Neuronal stem cell (in vitro differentiated cells): Measurements from ENCODE around the gene ABLIM2.
A peak's percentile ranks its signal among the peaks of the same experiment; 100 is the strongest.

Experiments
- DNase-seq: peaks from one replicate; pipeline ENCODE4 v3.0.0-alpha.2; 2013; ENCODE audit warnings: low spot score
- H2AFZ ChIP-seq: one replicate; pipeline ENCODE4 v1.6.1; 2013; ENCODE audit warnings: mild to moderate bottlenecking, low read length, inconsistent platforms
- H2AK5ac ChIP-seq: 2 replicates; pipeline ENCODE4 v1.6.1; 2013; ENCODE audit warnings: low read depth, mild to moderate bottlenecking, inconsistent platforms, low read length, moderate library complexity, mixed read lengths
- H2BK120ac ChIP-seq: 2 replicates; pipeline ENCODE4 v1.6.1; 2013; ENCODE audit warnings: low read depth, mild to moderate bottlenecking, inconsistent platforms, low read length, moderate library complexity, mixed read lengths
- H2BK12ac ChIP-seq: one replicate; pipeline ENCODE4 v1.6.1; 2013; ENCODE audit warnings: low read length, inconsistent platforms
- H2BK15ac ChIP-seq: 2 replicates; pipeline ENCODE4 v1.6.1; 2013; ENCODE audit warnings: mild to moderate bottlenecking, low read length, inconsistent platforms, mixed read lengths
- H2BK5ac ChIP-seq: one replicate; pipeline ENCODE4 v1.6.1; 2013; ENCODE audit warnings: inconsistent platforms, mild to moderate bottlenecking, low read length, moderate library complexity
- H3K14ac ChIP-seq: one replicate; pipeline ENCODE4 v1.6.1; 2013; ENCODE audit warnings: low read length, inconsistent platforms
- H3K18ac ChIP-seq: 2 replicates; pipeline ENCODE4 v1.6.1; 2013; ENCODE audit warnings: low read length, inconsistent platforms
- H3K23ac ChIP-seq: 2 replicates; pipeline ENCODE4 v1.6.1; 2013; ENCODE audit warnings: low read depth, mild to moderate bottlenecking, mixed read lengths, low read length, inconsistent platforms; ENCODE audit not compliant: poor library complexity
- H3K27ac ChIP-seq: replicated peaks from 3 replicates; pipeline ENCODE4 v1.5.1; 2013; ENCODE audit warnings: low read length, inconsistent platforms
- H3K27me3 ChIP-seq, 3 experiments: 2 replicates each; pipeline ENCODE4 v1.6.1; 2013; ENCODE audit warnings: low read length in 3 of 3, mild to moderate bottlenecking in 2 of 3, inconsistent platforms in 1 of 3, low read depth in 1 of 3, mixed read lengths in 1 of 3, moderate library complexity in 1 of 3; ENCODE audit not compliant: control insufficient read depth in 3 of 3, insufficient read depth in 3 of 3
- H3K36me3 ChIP-seq, 2 donors: replicated peaks in 1 of 2; 2 replicates each; pipeline ENCODE4 v1.6.1; 2013; ENCODE audit warnings: low read length in 2 of 2; ENCODE audit not compliant: control insufficient read depth in 2 of 2, insufficient read depth in 2 of 2
- H3K4ac ChIP-seq: 2 replicates; pipeline ENCODE4 v1.6.1; 2013; ENCODE audit warnings: inconsistent platforms, mild to moderate bottlenecking, low read length, moderate library complexity
- H3K4me1 ChIP-seq, 2 donors: 1 replicate in 1 of 2; 2 replicates in 1 of 2; pipeline ENCODE4 v1.6.1; 2013; ENCODE audit warnings: low read length in 2 of 2, low read depth in 1 of 2; ENCODE audit not compliant: control insufficient read depth in 2 of 2, insufficient read depth in 1 of 2
- H3K4me2 ChIP-seq: one replicate; pipeline ENCODE4 v1.6.1; 2013; ENCODE audit warnings: mild to moderate bottlenecking, low read length, inconsistent platforms; ENCODE audit not compliant: insufficient read depth, poor library complexity, severe bottlenecking
- H3K4me3 ChIP-seq, 2 donors: 2 replicates each; pipeline ENCODE4 v1.5.1; 2013; ENCODE audit warnings: low read length in 2 of 2, mild to moderate bottlenecking in 2 of 2, inconsistent platforms in 1 of 2, moderate library complexity in 1 of 2
- H3K79me1 ChIP-seq: one replicate; pipeline ENCODE4 v1.6.1; 2013; ENCODE audit warnings: low read depth, mild to moderate bottlenecking, inconsistent platforms, low read length, moderate library complexity
- H3K9ac ChIP-seq: one replicate; pipeline ENCODE4 v1.6.1; 2013; ENCODE audit warnings: mild to moderate bottlenecking, low read depth, low read length, inconsistent platforms; ENCODE audit not compliant: poor library complexity
- H3K9me3 ChIP-seq, 2 donors: replicated peaks in 1 of 2; 2 replicates each; pipeline versions ENCODE3 to v1.6.1; 2013; ENCODE audit warnings: low read length in 2 of 2, mild to moderate bottlenecking in 2 of 2, inconsistent platforms in 1 of 2, low read depth in 1 of 2, mixed read lengths in 1 of 2, moderate library complexity in 1 of 2; ENCODE audit not compliant: control insufficient read depth in 2 of 2, insufficient read depth in 1 of 2
- H4K8ac ChIP-seq: one replicate; pipeline ENCODE4 v1.6.1; 2013; ENCODE audit warnings: low read depth, mild to moderate bottlenecking, inconsistent platforms, low read length, moderate library complexity
- H4K91ac ChIP-seq: one replicate; pipeline ENCODE4 v1.6.1; 2013; ENCODE audit warnings: low read length, low read depth, mild to moderate bottlenecking, inconsistent platforms; ENCODE audit not compliant: poor library complexity
- WGBS, 2 donors: extraction: QIAGEN DNeasy Blood & Tissue Kit; methylation state at CpG; one replicate each; pipeline ENCODE4 v1.1.7; 2013; ENCODE audit warnings: missing lambda C conversion rate in 2 of 2, mixed read lengths in 1 of 2; ENCODE audit not compliant: insufficient read length in 2 of 2, insufficient replicate concordance in 1 of 2; ENCODE audit errors: extremely low coverage in 2 of 2; 5-methylcytosine and 5-hydroxymethylcytosine counted together

ABLIM2 gene

GRCh38 chr4:8086783-8087445 is 71.7 kb downstream of the ABLIM2 start:
- H3K4me3 ChIP-seq = no peak overlapping the region
- no CpG with 5 or more reads among the region's 14 CpGs for WGBS, 2 donors
- no peak overlapping the region for H2BK120ac ChIP-seq
- peak overlapping the region; percentile 17 for H4K8ac ChIP-seq
- H2AK5ac ChIP-seq = peak overlapping the region; percentile 75
- no peak overlapping the region for H3K23ac ChIP-seq
- no peaks in the 10 kb centered on the region for H3K36me3 ChIP-seq
- H3K79me1 ChIP-seq = no peaks in the 10 kb centered on the region
- H3K27ac ChIP-seq = no peak overlapping the region
- no peak overlapping the region for H2BK15ac ChIP-seq
- H3K18ac ChIP-seq = no peak overlapping the region
- H2BK5ac ChIP-seq = no peak overlapping the region
- DNase-seq = no peak
- H3K4me1 ChIP-seq = peaks cover 0 to 4% of the 10 kb centered on the region in 2 donors
- H3K4me2 ChIP-seq = no peak overlapping the region
- no peak overlapping the region for H4K91ac ChIP-seq
- no peaks in the 10 kb centered on the region for H3K9me3 ChIP-seq
- no peak overlapping the region for H3K14ac ChIP-seq
- peaks cover 0 to 9% (median 0%) of the 10 kb centered on the region in 3 experiments for H3K27me3 ChIP-seq
- no peak overlapping the region for H2BK12ac ChIP-seq
- H3K4ac ChIP-seq = no peak overlapping the region
- no peak overlapping the region for H2AFZ ChIP-seq
- no peak overlapping the region for H3K9ac ChIP-seq

GRCh38 chr4:8085491-8086117 is 73.0 kb downstream of the ABLIM2 start:
- Histone ChIP-seq H3K4me1 (peaks cover 2 to 7% of the 10 kb centered on the region in 2 donors), H3K36me3 (no peaks in the 10 kb centered on the region), H4K8ac (no peak overlapping the region), H2BK15ac (no peak overlapping the region), H3K23ac (peak overlapping the region; percentile 85), H3K9ac (no peak overlapping the region), H3K27me3 (peaks cover 0 to 20% (median 0%) of the 10 kb centered on the region in 3 experiments), H2AK5ac (peak overlapping the region; percentile 61), H2BK5ac (no peak overlapping the region), H2BK120ac (no peak overlapping the region), H3K79me1 (no peaks in the 10 kb centered on the region), H4K91ac (no peak overlapping the region), H3K9me3 (no peaks in the 10 kb centered on the region), H3K4me2 (no peak overlapping the region), H3K4me3 (no peak overlapping the region), H2BK12ac (no peak overlapping the region), H3K27ac (no peak overlapping the region), H2AFZ (no peak overlapping the region), H3K18ac (peak overlapping the region; percentile 52), H3K4ac (no peak overlapping the region), H3K14ac (peak overlapping the region; percentile 82)
- DNase-seq = no peak
- WGBS, 2 donors = no CpG with 5 or more reads among the region's 22 CpGs

GRCh38 chr4:8084712-8085490 is 73.7 kb downstream of the ABLIM2 start:
- Histone ChIP-seq H2BK5ac (no peak overlapping the region), H4K8ac (no peak overlapping the region), H2BK120ac (no peak overlapping the region), H2AK5ac (peak overlapping the region; percentile 70), H3K27ac (no peak overlapping the region), H3K23ac (peak overlapping the region; percentile 91), H3K4me1 (peaks cover 5 to 10% of the 10 kb centered on the region in 2 donors), H3K9ac (no peak overlapping the region), H3K9me3 (no peaks in the 10 kb centered on the region), H4K91ac (no peak overlapping the region), H3K14ac (peak overlapping the region; percentile 82), H3K4me3 (no peak overlapping the region), H3K4me2 (no peak overlapping the region), H3K79me1 (no peaks in the 10 kb centered on the region), H3K4ac (no peak overlapping the region), H2BK15ac (no peak overlapping the region), H2BK12ac (peak overlapping the region; percentile 41), H2AFZ (no peak overlapping the region), H3K18ac (peak overlapping the region; percentile 52), H3K36me3 (no peaks in the 10 kb centered on the region), H3K27me3 (peaks cover 0 to 27% (median 0%) of the 10 kb centered on the region in 3 experiments)
- no peak for DNase-seq
- WGBS, 2 donors = no CpG with 5 or more reads among the region's 27 CpGs
